H9 (cell line): ENCODE measurements around the gene TMEM181. TPM values are rescaled to one million over a fixed set of nuclear protein-coding genes. Genes with fewer than 3 reads are reported as not detected.

Experiments
- DNase-seq: peaks from one replicate; pipeline ENCODE4 v3.0.0-alpha.2; 2017
- H2AFZ ChIP-seq: one replicate; pipeline ENCODE4 v1.6.1; 2013; ENCODE audit warnings: mild to moderate bottlenecking, low read length, control low read depth, moderate library complexity
- H2AK5ac ChIP-seq: 2 replicates; pipeline ENCODE4 v1.6.1; 2013; ENCODE audit warnings: low read length, control low read depth, mixed read lengths; ENCODE audit not compliant: insufficient read length
- H2BK120ac ChIP-seq: one replicate; pipeline ENCODE4 v1.6.1; 2013; ENCODE audit warnings: low read depth, mild to moderate bottlenecking, low read length, control low read depth, inconsistent platforms; ENCODE audit not compliant: poor library complexity, severe bottlenecking
- H2BK12ac ChIP-seq: 2 replicates; pipeline ENCODE4 v1.6.1; 2013; ENCODE audit warnings: low read length, control low read depth, mixed read lengths, low read depth; ENCODE audit not compliant: insufficient read length
- H2BK15ac ChIP-seq: 2 replicates; pipeline ENCODE4 v1.6.1; 2013; ENCODE audit warnings: low read depth, low read length, control low read depth
- H2BK20ac ChIP-seq: one replicate; pipeline ENCODE4 v1.6.1; 2013; ENCODE audit warnings: low read depth, mild to moderate bottlenecking, low read length, control low read depth, inconsistent platforms; ENCODE audit not compliant: poor library complexity, severe bottlenecking
- H2BK5ac ChIP-seq: 2 replicates; pipeline ENCODE4 v1.6.1; 2013; ENCODE audit warnings: low read length, control low read depth, mixed read lengths; ENCODE audit not compliant: insufficient read length
- H3K14ac ChIP-seq: 2 replicates; pipeline ENCODE4 v1.6.1; 2013; ENCODE audit warnings: low read length, control low read depth; ENCODE audit not compliant: insufficient read depth
- H3K18ac ChIP-seq: 2 replicates; pipeline ENCODE4 v1.6.1; 2013; ENCODE audit warnings: low read depth, mild to moderate bottlenecking, mixed read lengths, low read length, control low read depth; ENCODE audit not compliant: insufficient read length
- H3K23ac ChIP-seq: 2 replicates; pipeline ENCODE4 v1.6.1; 2013; ENCODE audit warnings: low read length, control low read depth, mixed read lengths, low read depth; ENCODE audit not compliant: insufficient read length
- H3K23me2 ChIP-seq: 2 replicates; pipeline ENCODE4 v1.6.1; 2013; ENCODE audit warnings: low read depth, mild to moderate bottlenecking, mixed read lengths, low read length, control low read depth; ENCODE audit not compliant: insufficient read length, poor library complexity, severe bottlenecking
- H3K27ac ChIP-seq: 2 replicates; pipeline ENCODE4 v1.5.1; 2013; ENCODE audit warnings: low read length, control low read depth, mixed read lengths, low read depth; ENCODE audit not compliant: insufficient read length
- H3K27me3 ChIP-seq: 2 replicates; pipeline ENCODE4 v1.6.1; 2013; ENCODE audit warnings: low read length, control low read depth, inconsistent platforms; ENCODE audit not compliant: insufficient read depth
- H3K4ac ChIP-seq: 2 replicates; pipeline ENCODE4 v1.6.1; 2013; ENCODE audit warnings: low read depth, mild to moderate bottlenecking, control low read depth, inconsistent platforms, low read length, moderate library complexity
- H3K4me1 ChIP-seq: 2 replicates; pipeline ENCODE4 v1.6.1; 2013; ENCODE audit warnings: low read length, control low read depth, inconsistent platforms; ENCODE audit not compliant: insufficient read depth
- H3K4me2 ChIP-seq: 2 replicates; pipeline ENCODE4 v1.6.1; 2013; ENCODE audit warnings: low read length, control low read depth, mixed read lengths; ENCODE audit not compliant: insufficient read length, insufficient read depth
- H3K56ac ChIP-seq: 2 replicates; pipeline ENCODE4 v1.6.1; 2013; ENCODE audit warnings: low read depth, mild to moderate bottlenecking, mixed read lengths, low read length, control low read depth; ENCODE audit not compliant: insufficient read length
- H3K79me1 ChIP-seq: 2 replicates; pipeline ENCODE4 v1.6.1; 2013; ENCODE audit warnings: low read depth, mild to moderate bottlenecking, moderate library complexity, low read length, control low read depth, inconsistent platforms; ENCODE audit not compliant: insufficient read depth, poor library complexity, severe bottlenecking
- H3K79me2 ChIP-seq: 2 replicates; pipeline ENCODE4 v1.6.1; 2013; ENCODE audit warnings: low read length, control low read depth, inconsistent platforms; ENCODE audit not compliant: insufficient read depth
- H3K9ac ChIP-seq: 2 replicates; pipeline ENCODE4 v1.6.1; 2013; ENCODE audit warnings: low read length, control low read depth, mixed read lengths; ENCODE audit not compliant: insufficient read length; ENCODE audit errors: extremely low read depth
- H3K9me3 ChIP-seq: one replicate; pipeline ENCODE4 v1.6.1; 2013; ENCODE audit warnings: low read depth, low read length, inconsistent platforms; ENCODE audit not compliant: control insufficient read depth
- H3T11ph ChIP-seq: one replicate; pipeline ENCODE4 v1.6.1; 2013; ENCODE audit warnings: mild to moderate bottlenecking, low read length, control low read depth, inconsistent platforms
- H4K20me1 ChIP-seq: one replicate; pipeline ENCODE4 v1.6.1; 2013; ENCODE audit not compliant: control insufficient read depth, insufficient read length, insufficient read depth
- H4K5ac ChIP-seq: 2 replicates; pipeline ENCODE4 v1.6.1; 2013; ENCODE audit warnings: low read depth, mild to moderate bottlenecking, mixed read lengths, low read length, control low read depth; ENCODE audit not compliant: insufficient read length
- H4K8ac ChIP-seq: replicated peaks from 2 replicates; pipeline ENCODE4 v1.6.1; 2013; ENCODE audit warnings: low read length, control low read depth, mixed read lengths, low read depth; ENCODE audit not compliant: insufficient read length
- H4K91ac ChIP-seq: 2 replicates; pipeline ENCODE4 v1.6.1; 2013; ENCODE audit warnings: low read depth, mild to moderate bottlenecking, moderate library complexity, mixed read lengths, low read length, control low read depth; ENCODE audit not compliant: insufficient read length
- H3K27ac Mint-ChIP-seq, 3 experiments: 2 replicates in 2 of 3; 3 replicates in 1 of 3; pipeline ENCODE4 v1.8.0; 2020 to 2021; ENCODE audit warnings: mixed read lengths in 3 of 3, mild to moderate bottlenecking in 1 of 3, moderate library complexity in 1 of 3
- H3K27me3 Mint-ChIP-seq: 2 replicates; pipeline ENCODE4 v1.8.0; 2021; ENCODE audit warnings: low read depth, mild to moderate bottlenecking, moderate library complexity, mixed read lengths
- H3K36me3 Mint-ChIP-seq, 3 experiments: 2 replicates in 2 of 3; 3 replicates in 1 of 3; pipeline ENCODE4 v1.8.0; 2020 to 2021; ENCODE audit warnings: low read depth in 3 of 3, mixed read lengths in 3 of 3; ENCODE audit not compliant: insufficient read depth in 1 of 3
- H3K4me1 Mint-ChIP-seq, 2 experiments: 2 replicates each; pipeline ENCODE4 v1.8.0; 2020; ENCODE audit warnings: mixed read lengths in 2 of 2
- H3K4me3 Mint-ChIP-seq, 2 experiments: 2 replicates in 1 of 2; 3 replicates in 1 of 2; pipeline ENCODE4 v1.8.0; 2020 to 2021; ENCODE audit warnings: mild to moderate bottlenecking in 2 of 2, mixed read lengths in 2 of 2, moderate library complexity in 1 of 2
- H3K9me3 Mint-ChIP-seq, 2 experiments: 2 replicates in 1 of 2; 3 replicates in 1 of 2; pipeline ENCODE4 v1.8.0; 2020; ENCODE audit warnings: mild to moderate bottlenecking in 2 of 2, mixed read lengths in 2 of 2, moderate library complexity in 1 of 2
- WGBS: extraction: QIAGEN DNeasy Blood & Tissue Kit; methylation state at CpG from one replicate; pipeline ENCODE4 v1.1.7; 2013; ENCODE audit warnings: missing lambda C conversion rate, low lambda C conversion rate, mixed read lengths; ENCODE audit not compliant: insufficient read length; ENCODE audit errors: extremely low coverage; 5-methylcytosine and 5-hydroxymethylcytosine counted together
- total RNA-seq: library from RNA; stranded (reverse); gene quantifications from 2 replicates; pipeline ENCODE4 v1.2.1, GENCODE V29; 2021
- TF ChIP-seq, protein P1 (sequence below): fragments of 200-600 bp; sonication (generic); conservative IDR thresholded peaks from 3 replicates; pipeline ENCODE4 v1.8.0; 2021; ENCODE audit warnings: antibody characterized with exemption, mild to moderate bottlenecking

The TMEM181 gene
- total RNA-seq, 1 experiment from 2014 or later = 24.4 TPM

DNA sequence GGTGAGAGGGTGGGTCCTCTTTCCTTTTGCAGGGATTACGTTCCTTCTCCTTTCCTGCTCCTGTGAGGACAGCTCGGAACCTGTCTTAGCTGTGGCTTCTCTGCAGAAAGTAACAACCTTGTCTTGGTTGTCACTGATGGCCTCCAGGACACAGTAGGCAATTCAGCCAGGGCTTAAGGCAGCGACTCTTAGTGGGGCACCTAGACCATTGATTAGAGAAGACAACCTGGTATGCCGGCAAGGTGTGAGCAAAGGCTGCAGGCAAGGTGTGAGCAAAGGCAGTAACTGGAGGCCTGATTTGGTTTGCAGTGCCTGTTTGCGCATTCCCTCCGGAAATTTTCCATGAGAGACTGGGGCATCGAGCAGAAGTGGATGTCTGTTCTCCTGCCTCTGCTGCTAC is 47.0 kb downstream of the TMEM181 start:
- no peaks in the 10 kb centered on the region for H3K9me3 ChIP-seq
- H2BK20ac ChIP-seq = no peak overlapping the region
- H4K20me1 ChIP-seq = no peaks in the 10 kb centered on the region
- no peak overlapping the region for H2BK120ac ChIP-seq
- H2BK15ac ChIP-seq = no peak overlapping the region
- Mint-ChIP-seq H3K27me3 (no peaks in the 10 kb centered on the region), H3K4me3 (no peak overlapping the region), H3K27ac (no peak overlapping the region; a peak in 1 of 7 replicates), H3K4me1 (peaks cover 13 to 14% of the 10 kb centered on the region in 2 experiments), H3K9me3 (no peaks in the 10 kb centered on the region), H3K36me3 (peaks cover 33 to 65% (median 52%) of the 10 kb centered on the region in 3 experiments)
- 0 out of 2 replicates have a peak, but pooled peaks cover 2% of the 10 kb centered on the region for H3K79me2 ChIP-seq
- DNase-seq = no peak
- H3K9ac ChIP-seq = no peak overlapping the region
- no peaks in the 10 kb centered on the region for H3K79me1 ChIP-seq
- H3T11ph ChIP-seq = no peak overlapping the region
- H3K27me3 ChIP-seq = no peaks in the 10 kb centered on the region
- no CpG with 5 or more reads among the region's 7 CpGs for WGBS
- H3K56ac ChIP-seq = no peak overlapping the region
- no peak overlapping the region for H3K27ac ChIP-seq
- H4K8ac ChIP-seq = no peak overlapping the region
- no peak overlapping the region for H3K23ac ChIP-seq
- no peaks in the 10 kb centered on the region for H3K23me2 ChIP-seq
- H4K91ac ChIP-seq = no peak overlapping the region
- no peak overlapping the region for H4K5ac ChIP-seq
- no peak overlapping the region for H3K4ac ChIP-seq
- no peak overlapping the region for H2AFZ ChIP-seq
- TF ChIP-seq, protein P1, sequence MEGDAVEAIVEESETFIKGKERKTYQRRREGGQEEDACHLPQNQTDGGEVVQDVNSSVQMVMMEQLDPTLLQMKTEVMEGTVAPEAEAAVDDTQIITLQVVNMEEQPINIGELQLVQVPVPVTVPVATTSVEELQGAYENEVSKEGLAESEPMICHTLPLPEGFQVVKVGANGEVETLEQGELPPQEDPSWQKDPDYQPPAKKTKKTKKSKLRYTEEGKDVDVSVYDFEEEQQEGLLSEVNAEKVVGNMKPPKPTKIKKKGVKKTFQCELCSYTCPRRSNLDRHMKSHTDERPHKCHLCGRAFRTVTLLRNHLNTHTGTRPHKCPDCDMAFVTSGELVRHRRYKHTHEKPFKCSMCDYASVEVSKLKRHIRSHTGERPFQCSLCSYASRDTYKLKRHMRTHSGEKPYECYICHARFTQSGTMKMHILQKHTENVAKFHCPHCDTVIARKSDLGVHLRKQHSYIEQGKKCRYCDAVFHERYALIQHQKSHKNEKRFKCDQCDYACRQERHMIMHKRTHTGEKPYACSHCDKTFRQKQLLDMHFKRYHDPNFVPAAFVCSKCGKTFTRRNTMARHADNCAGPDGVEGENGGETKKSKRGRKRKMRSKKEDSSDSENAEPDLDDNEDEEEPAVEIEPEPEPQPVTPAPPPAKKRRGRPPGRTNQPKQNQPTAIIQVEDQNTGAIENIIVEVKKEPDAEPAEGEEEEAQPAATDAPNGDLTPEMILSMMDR = no peak
- H2AK5ac ChIP-seq = no peak overlapping the region
- no peak overlapping the region for H2BK5ac ChIP-seq
- no peak overlapping the region for H3K14ac ChIP-seq
- H3K4me2 ChIP-seq = no peak overlapping the region
- peaks cover 6% of the 10 kb centered on the region; the same call in 1 of the 2 replicates for H3K4me1 ChIP-seq
- no peak overlapping the region for H2BK12ac ChIP-seq
- H3K18ac ChIP-seq = no peak overlapping the region
